Vagina (tissue), 2 donors: ENCODE data around the gene ZFHX3.

Experiments used
- CTCF ChIP-seq, 3 experiments: fragments of 450-650 bp in 2 of 3; fragments of 200-600 bp in 1 of 3; sonication (generic) in 1 of 3; IDR thresholded peaks; one replicate each; pipeline ENCODE4 v1.5.1; 2017 to 2019; ENCODE audit warnings: antibody characterized with exemption in 3 of 3, mild to moderate bottlenecking in 2 of 3, moderate library complexity in 2 of 3
- POLR2A ChIP-seq, 2 donors: fragments of 450-650 bp; IDR thresholded peaks; one replicate each; pipeline ENCODE4 v1.6.1; 2017; ENCODE audit warnings: antibody characterized with exemption in 2 of 2, mild to moderate bottlenecking in 2 of 2, moderate library complexity in 2 of 2
- POLR2AphosphoS5 ChIP-seq, 2 donors: sonication (generic); formaldehyde crosslinking; IDR thresholded peaks; one replicate each; pipeline ENCODE4 v1.9.0; 2017; ENCODE audit warnings: antibody characterized with exemption in 2 of 2, mild to moderate bottlenecking in 2 of 2, low read depth in 1 of 2; ENCODE audit not compliant: insufficient read depth in 1 of 2

- TF ChIP-seq CTCF (IDR thresholded peaks at IDR 0.05) (no peak), POLR2A (IDR thresholded peaks at IDR 0.05) (no peak), POLR2AphosphoS5 (IDR thresholded peaks at IDR 0.05; ENCODE audit: insufficient read depth in 1 of 2, low read depth in 1 of 2) (no peak)
Measured at GRCh38 chr16:72818236-72818845, 229.6 kb downstream of the ZFHX3 start.
